Thyroid gland (tissue), 4 donors: ENCODE results near the gene SCAMP3.

Source experiments
- CTCF ChIP-seq, 6 experiments: fragments of 200-600 bp in 3 of 6; fragments of 450-650 bp in 3 of 6; sonication (generic) in 3 of 6; IDR thresholded peaks; one replicate each; pipeline ENCODE4 v1.5.1; 2016 to 2019; ENCODE audit warnings: antibody characterized with exemption in 6 of 6, mild to moderate bottlenecking in 2 of 6, inconsistent platforms in 1 of 6, moderate library complexity in 1 of 6
- POLR2A ChIP-seq, 2 donors: fragments of 450-650 bp; IDR thresholded peaks; one replicate each; pipeline ENCODE4 v1.6.1; 2017; ENCODE audit warnings: antibody characterized with exemption in 2 of 2, mild to moderate bottlenecking in 2 of 2, moderate library complexity in 1 of 2

GRCh38 chr1:155295183-155295941, 33.2 kb upstream of the SCAMP3 start:
- TF ChIP-seq CTCF (IDR thresholded peaks at IDR 0.05) (no peak), POLR2A (IDR thresholded peaks at IDR 0.05) (no peak)
